GM18511 (cell line): ENCODE measurements around the gene COL25A1.
"Not testable (repeated sequence)": the region's sequence is repeated elsewhere in the genome, so short reads cannot be mapped to it uniquely, and the experiment has no call there.

Source experiments
- ATAC-seq: cut with Tn5 transposase; IDR thresholded peaks from one replicate; pipeline ENCODE4 v1.9.1; 2021; ENCODE audit warnings: mild to moderate bottlenecking, moderate library complexity; ENCODE audit not compliant: unreplicated experiment

The COL25A1 gene

GRCh38 chr4:109174224-109174953 is 128.1 kb downstream of the COL25A1 start:
- ATAC-seq, result no peak

GRCh38 chr4:109172301-109172700 is 130.2 kb downstream of the COL25A1 start:
- ATAC-seq, result no peak

GRCh38 chr4:109171070-109171469 is 131.4 kb downstream of the COL25A1 start:
- no peak for ATAC-seq

- ATAC-seq, result no peak
These were observed 133.3 kb downstream of the COL25A1 start for GRCh38 chr4:109169170-109169569.

GRCh38 chr4:109166586-109166985 is 135.9 kb downstream of the COL25A1 start:
- no peak for ATAC-seq

GRCh38 chr4:109166126-109166525 is 136.3 kb downstream of the COL25A1 start:
- no peak for ATAC-seq

- no peak for ATAC-seq
These were observed 138.4 kb downstream of the COL25A1 start for GRCh38 chr4:109164011-109164410.

GRCh38 chr4:109163493-109163892 is 139.0 kb downstream of the COL25A1 start:
- no peak for ATAC-seq

GRCh38 chr4:109162759-109163158 is 139.7 kb downstream of the COL25A1 start:
- ATAC-seq, result no peak

- ATAC-seq, result no peak
These were observed 142.0 kb downstream of the COL25A1 start for GRCh38 chr4:109160494-109160893.

- no peak for ATAC-seq
These were observed 144.8 kb downstream of the COL25A1 start for GRCh38 chr4:109157696-109158095.

- ATAC-seq, result no peak
These were observed 145.3 kb downstream of the COL25A1 start for GRCh38 chr4:109157205-109157604.

- no peak for ATAC-seq
These were observed 146.1 kb downstream of the COL25A1 start for GRCh38 chr4:109156356-109156755.

GRCh38 chr4:109155682-109156283 is 146.7 kb downstream of the COL25A1 start:
- no peak for ATAC-seq

GRCh38 chr4:109155084-109155483 is 147.4 kb downstream of the COL25A1 start:
- no peak for ATAC-seq

GRCh38 chr4:109154424-109154823 is 148.0 kb downstream of the COL25A1 start:
- ATAC-seq, result no peak

- no peak for ATAC-seq
These were observed 152.6 kb downstream of the COL25A1 start for GRCh38 chr4:109149836-109150235.

GRCh38 chr4:109148577-109149075 is 153.8 kb downstream of the COL25A1 start:
- ATAC-seq, result no peak

- no peak for ATAC-seq
These were observed 155.3 kb downstream of the COL25A1 start for GRCh38 chr4:109147135-109147534.

GRCh38 chr4:109146499-109146898 is 156.0 kb downstream of the COL25A1 start:
- no peak for ATAC-seq

GRCh38 chr4:109138125-109138524 is 164.3 kb downstream of the COL25A1 start:
- ATAC-seq, result not testable (repeated sequence)

GRCh38 chr4:109134921-109135320 is 167.5 kb downstream of the COL25A1 start:
- no peak for ATAC-seq
